K562 (cell line): Measurements from ENCODE around the gene ZFP3. TPM values are rescaled to one million over a fixed set of nuclear protein-coding genes. Genes with fewer than 3 reads are reported as not detected.
"Not testable (repeated sequence)": the region's sequence is repeated elsewhere in the genome, so short reads cannot be mapped to it uniquely, and the experiment has no call there.

Experiments
- ATAC-seq: fragments of 200-7000 bp; cut with Tn5 transposase; 3 replicates; pipeline ENCODE4 v1.9.1; 2020; ENCODE audit warnings: moderate library complexity
- BruUV-seq: library from RNA; stranded (reverse); fragments of 400-500 nt; replicated peaks from 2 replicates; lab custom pipeline; 2021; lab: Mats Ljungman, UMichigan
- CTCF ChIA-PET: fragments of 300-600 bp; formaldehyde crosslinking; extraction: SDS; loops from one replicate; lab custom pipeline; 2021; ENCODE audit warnings: low intra/inter-chr PET ratio; lab: Yijun Ruan, JAX
- POLR2A ChIA-PET: fragments of 300-600, 350-650 bp; sonication (Branson Sonifier 250); formaldehyde crosslinking; extraction: SDS; loops from one replicate; lab custom pipeline; 2021; ENCODE audit warnings: antibody characterized with exemption, inconsistent platforms; lab: Yijun Ruan, JAX
- DNase-seq, 4 experiments: peaks; one replicate each; pipeline versions ENCODE4 v3.0.0 to v3.0.0-alpha.2; 2011 to 2018; ENCODE audit warnings: low spot score in 3 of 4, mixed read lengths in 3 of 4; ENCODE audit errors: extremely low read depth in 1 of 4
- FAIRE-seq: peaks from 2 replicates; lab custom pipeline; 2011; peaks lifted over from hg19 to GRCh38; lab: Jason Lieb, UNC
- H2AFZ ChIP-seq: 2 replicates; pipeline ENCODE4 v1.6.0; 2011; ENCODE audit warnings: low read depth, low read length, control low read depth, inconsistent platforms
- H3K27ac ChIP-seq: fragments of 200-600 bp; 3 replicates; pipeline ENCODE4 v1.8.0; 2011; ENCODE audit warnings: low read depth, mild to moderate bottlenecking, control low read depth, inconsistent platforms, low read length, moderate library complexity, mixed read lengths; ENCODE audit errors: extremely low read depth
- H3K27me3 ChIP-seq, 2 experiments: fragments of 300-600 bp in 1 of 2; 2 replicates in 1 of 2; 3 replicates in 1 of 2; pipeline versions ENCODE4 v1.6.0 to v1.8.0; 2011; ENCODE audit warnings: inconsistent platforms in 2 of 2, low read length in 2 of 2, mild to moderate bottlenecking in 1 of 2, mixed read lengths in 1 of 2, moderate library complexity in 1 of 2; ENCODE audit not compliant: control insufficient read depth in 2 of 2, insufficient read depth in 2 of 2
- H3K36me3 ChIP-seq: fragments of 300-600 bp; 3 replicates; pipeline ENCODE4 v1.8.0; 2011; ENCODE audit warnings: mild to moderate bottlenecking, low read length, inconsistent platforms; ENCODE audit not compliant: control insufficient read depth, insufficient read depth
- H3K4me1 ChIP-seq, 2 experiments: fragments of 200-600 bp in 1 of 2; replicated peaks in 1 of 2; 2 replicates in 1 of 2; 3 replicates in 1 of 2; pipeline versions ENCODE4 v1.5.1 to v1.8.0; 2011; ENCODE audit warnings: inconsistent platforms in 2 of 2, low read length in 2 of 2, mild to moderate bottlenecking in 1 of 2, mixed read lengths in 1 of 2, moderate library complexity in 1 of 2; ENCODE audit not compliant: control insufficient read depth in 2 of 2, insufficient read depth in 2 of 2
- H3K4me2 ChIP-seq: 2 replicates; pipeline ENCODE4 v1.6.1; 2011; ENCODE audit warnings: low read length, control low read depth, inconsistent platforms, mixed read lengths; ENCODE audit not compliant: insufficient read depth
- H3K4me3 ChIP-seq: fragments of 200-600 bp; sonication (generic), shearing (Covaris generic); 2 replicates; pipeline ENCODE4 v1.5.1; 2016; ENCODE audit warnings: control low read depth, inconsistent platforms
- H3K79me2 ChIP-seq: fragments of 200-600 bp; 3 replicates; pipeline ENCODE4 v1.8.0; 2011; ENCODE audit warnings: low read length, inconsistent platforms; ENCODE audit not compliant: control insufficient read depth, insufficient read depth
- H3K9ac ChIP-seq, 2 experiments: 2 replicates each; pipeline versions ENCODE4 v1.6.0 to v1.6.1; 2011; ENCODE audit warnings: low read depth in 2 of 2, low read length in 2 of 2, control low read depth in 1 of 2, inconsistent platforms in 1 of 2, mild to moderate bottlenecking in 1 of 2, mixed read lengths in 1 of 2; ENCODE audit not compliant: insufficient read depth in 1 of 2
- H3K9me1 ChIP-seq: one replicate; pipeline ENCODE4 v1.6.0; 2011; ENCODE audit warnings: inconsistent platforms, mild to moderate bottlenecking, low read length, moderate library complexity; ENCODE audit not compliant: control insufficient read depth, insufficient read depth
- H3K9me3 ChIP-seq: replicated peaks from 2 replicates; pipeline ENCODE4 v1.5.1; 2011; ENCODE audit warnings: low read depth, low read length, inconsistent platforms; ENCODE audit not compliant: control insufficient read depth, insufficient read depth
- H4K20me1 ChIP-seq: replicated peaks from 2 replicates; pipeline ENCODE4 v1.6.1; 2011; ENCODE audit warnings: low read length, inconsistent platforms, mixed read lengths; ENCODE audit not compliant: control insufficient read depth, insufficient read depth
- WGBS: fragments of 100-300 bp; shearing (Covaris generic); methylation state at CpG from one replicate; pipeline ENCODE4 v1.1.6; 2016; ENCODE audit warnings: low coverage, mixed read lengths; ENCODE audit not compliant: insufficient coverage; ENCODE audit errors: missing lambda C conversion rate; 5-methylcytosine and 5-hydroxymethylcytosine counted together
- in situ Hi-C: fragments of 300-500 bp; cut with MboI; formaldehyde crosslinking; loops from 4 replicates; pipeline ENCODE4 v1.15.0; 2018; ENCODE audit warnings: inconsistent platforms, mixed read lengths
- intact Hi-C: fragments of 100-400 bp; cut with micrococcal nuclease; formaldehyde crosslinking; loops from 2 replicates; pipeline ENCODE4 v1.14.2; 2022
- polyA plus RNA-seq, 8 experiments: library from polyadenylated mRNA; depleted of rRNA in 4 of 8; stranded (reverse) in 5 of 8; unstranded in 3 of 8; fragments of >200 nt; fragmentation: Nextera tagmentation in 2 of 8; fragmentation: Illumina TruSeq in 1 of 8; extraction: Ambion mirVana in 2 of 8; extraction: Trizol in 1 of 8; gene quantifications; 2 replicates each; pipeline versions ENCODE4 v1.2.1 to v1.2.3, GENCODE V29; 2011 to 2014; ENCODE audit warnings: inconsistent platforms in 1 of 8, missing spikeins in 1 of 8
- total RNA-seq, 7 experiments: library from RNA; depleted of rRNA in 6 of 7; stranded (reverse); fragments of >200 nt in 6 of 7; fragmentation: Illumina TruSeq in 2 of 7; extraction: Trizol in 2 of 7; gene quantifications; 2 replicates each; pipeline versions ENCODE4 v1.2.1 to v1.2.3, GENCODE V29; 2011 to 2021; ENCODE audit warnings: low replicate concordance in 1 of 7

ZFP3 gene
- total and polyA plus RNA-seq, 9 of the 15 experiments (the other 6 are each of a cell fraction or from before 2014, with no cell fraction given), result 0.04 TPM; not detected in 8

- intact Hi-C loops, CTCF ChIA-PET, POLR2A ChIA-PET: not testable (repeated sequence)
Observed at GRCh38 chr17:5075472-5075871, 2.8 kb upstream of the ZFP3 start.

GRCh38 chr17:5077275-5077674 lies 992 bp upstream of the ZFP3 start:
- H3K4me1 ChIP-seq, result peaks cover 0 to 10% of the 10 kb centered on the region in 2 experiments; a peak in 2 of 5 replicates
- H3K27ac ChIP-seq, H3K36me3 ChIP-seq, H3K79me2 ChIP-seq, H3K9me3 ChIP-seq, CTCF ChIA-PET, FAIRE-seq, H4K20me1 ChIP-seq, H3K9me1 ChIP-seq, H3K4me3 ChIP-seq, H2AFZ ChIP-seq, H3K4me2 ChIP-seq, in situ Hi-C loops, POLR2A ChIA-PET, intact Hi-C loops, BruUV-seq, H3K9ac ChIP-seq, DNase-seq, ATAC-seq: not testable (repeated sequence)
- WGBS, result 36% methylated on average over 8 of the region's 24 CpGs
- peaks cover 2 to 10% of the 10 kb centered on the region in 2 experiments; a peak in 2 of 5 replicates for H3K27me3 ChIP-seq

More at GRCh38 chr17:5075472-5075871, 2.8 kb upstream of the ZFP3 start:
- in situ Hi-C loops, H3K9ac ChIP-seq, FAIRE-seq, H3K4me3 ChIP-seq, H3K4me2 ChIP-seq, H4K20me1 ChIP-seq, H3K9me3 ChIP-seq, H2AFZ ChIP-seq, H3K27ac ChIP-seq, DNase-seq, BruUV-seq, H3K36me3 ChIP-seq, ATAC-seq, H3K9me1 ChIP-seq, H3K79me2 ChIP-seq: not testable (repeated sequence)
- Histone ChIP-seq H3K27me3 (peaks cover 2 to 15% of the 10 kb centered on the region in 2 experiments; a peak in 2 of 5 replicates), H3K4me1 (peaks cover 0 to 10% of the 10 kb centered on the region in 2 experiments; a peak in 2 of 5 replicates)
- 9% methylated on average over 4 of the region's 5 CpGs for WGBS
